ENCODE results near the gene SBK3.

- TF ChIP-seq CTCF (IDR thresholded peaks at IDR 0.05) (no peak), POLR2A (IDR thresholded peaks at IDR 0.05) (no peak)
Measured at GRCh38 chr19:55579766-55580621, 34.7 kb upstream of the SBK3 start.

Measured in esophagus squamous epithelium (tissue), 4 donors.